ENCODE results near the gene REV1. TPM values are rescaled to one million over a fixed set of nuclear protein-coding genes. Genes with fewer than 3 reads are reported as not detected.

REV1 gene
- total RNA-seq, 1 experiment from 2014 or later, result 13.6 TPM

- no peak for DNase-seq (ENCODE audit: low read depth)
These were observed 39.6 kb downstream of the REV1 start for GRCh38 chr2:99450199-99450598.

- peak; percentile 69 for DNase-seq (ENCODE audit: low read depth)
These were observed 41.3 kb downstream of the REV1 start for GRCh38 chr2:99448556-99448955.

GRCh38 chr2:99445065-99445464, 44.8 kb downstream of the REV1 start:
- DNase-seq (ENCODE audit: low read depth), result no peak

- DNase-seq (ENCODE audit: low read depth), result no peak
These were observed 45.6 kb downstream of the REV1 start for GRCh38 chr2:99444222-99444621.

GRCh38 chr2:99442837-99443236, 47.0 kb downstream of the REV1 start:
- DNase-seq (ENCODE audit: low read depth), result no peak

- no peak for DNase-seq (ENCODE audit: low read depth)
These were observed 49.8 kb downstream of the REV1 start for GRCh38 chr2:99439971-99440505.

GRCh38 chr2:99436874-99437273, 52.9 kb downstream of the REV1 start:
- no peak for DNase-seq (ENCODE audit: low read depth)

GRCh38 chr2:99433340-99433739, 56.5 kb downstream of the REV1 start:
- no peak for DNase-seq (ENCODE audit: low read depth)

GRCh38 chr2:99431587-99432275, 58.1 kb downstream of the REV1 start:
- no peak for DNase-seq (ENCODE audit: low read depth)

GRCh38 chr2:99430614-99431291, 59.1 kb downstream of the REV1 start:
- peak; percentile 86 for DNase-seq (ENCODE audit: low read depth)

- DNase-seq (ENCODE audit: low read depth), result peak; percentile 39
These were observed 64.8 kb downstream of the REV1 start for GRCh38 chr2:99425022-99425421.

GRCh38 chr2:99424371-99424770, 65.4 kb downstream of the REV1 start:
- no peak for DNase-seq (ENCODE audit: low read depth)

- no peak for DNase-seq (ENCODE audit: low read depth)
These were observed 67.2 kb downstream of the REV1 start for GRCh38 chr2:99422599-99422998.

- peak; percentile 38 for DNase-seq (ENCODE audit: low read depth)
These were observed 68.3 kb downstream of the REV1 start for GRCh38 chr2:99421469-99421868.

GRCh38 chr2:99420751-99421299, 69.0 kb downstream of the REV1 start:
- DNase-seq (ENCODE audit: low read depth), result peak; percentile 54

- peak; percentile 40 for DNase-seq (ENCODE audit: low read depth)
These were observed 69.8 kb downstream of the REV1 start for GRCh38 chr2:99420031-99420430.

GRCh38 chr2:99417396-99417795, 72.4 kb downstream of the REV1 start:
- DNase-seq (ENCODE audit: low read depth), result peak; percentile 9

- DNase-seq (ENCODE audit: low read depth), result no peak
These were observed 75.3 kb downstream of the REV1 start for GRCh38 chr2:99414566-99414965.

- no peak for DNase-seq (ENCODE audit: low read depth)
These were observed 79.5 kb downstream of the REV1 start for GRCh38 chr2:99410276-99410675.

GRCh38 chr2:99406137-99406536, 83.7 kb downstream of the REV1 start:
- no peak for DNase-seq (ENCODE audit: low read depth)

- DNase-seq (ENCODE audit: low read depth), result no peak
These were observed 84.8 kb downstream of the REV1 start for GRCh38 chr2:99404797-99405669.

Data from M059J (cell line).